ENCODE results near the gene MX2.

Gene MX2

DNA sequence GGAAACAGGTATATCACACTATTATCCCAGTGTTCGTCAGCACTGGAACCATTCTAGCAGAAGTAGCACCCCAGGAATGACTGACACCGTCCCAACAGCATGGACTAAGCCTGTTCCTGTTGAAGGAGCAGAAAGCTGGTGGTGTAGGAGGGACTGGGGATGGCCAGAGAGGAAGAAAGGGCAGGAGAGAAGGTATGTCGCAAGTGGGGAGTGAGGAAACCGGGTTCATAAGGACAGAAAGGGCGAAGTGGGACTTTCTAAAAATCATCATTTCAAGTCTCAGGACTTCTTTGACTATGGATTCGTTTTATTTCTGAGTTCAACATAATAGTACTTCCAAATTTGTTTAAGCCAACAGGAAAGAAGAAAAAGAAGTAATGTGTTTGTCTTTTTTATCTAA, 44.5 kb downstream of the MX2 start:
- Histone ChIP-seq H4K20me1 (ENCODE audit: insufficient read depth, low read length) (no peaks in the 10 kb centered on the region), H3K9ac (ENCODE audit: low read length) (no peak overlapping the region), H3K79me2 (ENCODE audit: low read length) (no peaks in the 10 kb centered on the region), H3K4me1 (ENCODE audit: low read length) (no peaks in the 10 kb centered on the region), H3K27ac (ENCODE audit: low read length) (no peak overlapping the region), H3K4me3 (ENCODE audit: low read length) (no peak overlapping the region), H3K36me3 (replicated peaks; ENCODE audit: low read depth, low read length) (peaks cover 33% of the 10 kb centered on the region), H3K27me3 (ENCODE audit: low read depth, low read length) (no peaks in the 10 kb centered on the region), H2AFZ (ENCODE audit: low read depth, low read length) (no peak overlapping the region), H3K9me3 (ENCODE audit: insufficient read depth, low read length) (no peaks in the 10 kb centered on the region), H3K4me2 (ENCODE audit: low read length) (no peak overlapping the region)
- no peak for TF ChIP-seq EZH2phosphoT487 (IDR thresholded peaks at IDR 0.05; ENCODE audit: low read depth)
- TF ChIP-seq, protein P1, sequence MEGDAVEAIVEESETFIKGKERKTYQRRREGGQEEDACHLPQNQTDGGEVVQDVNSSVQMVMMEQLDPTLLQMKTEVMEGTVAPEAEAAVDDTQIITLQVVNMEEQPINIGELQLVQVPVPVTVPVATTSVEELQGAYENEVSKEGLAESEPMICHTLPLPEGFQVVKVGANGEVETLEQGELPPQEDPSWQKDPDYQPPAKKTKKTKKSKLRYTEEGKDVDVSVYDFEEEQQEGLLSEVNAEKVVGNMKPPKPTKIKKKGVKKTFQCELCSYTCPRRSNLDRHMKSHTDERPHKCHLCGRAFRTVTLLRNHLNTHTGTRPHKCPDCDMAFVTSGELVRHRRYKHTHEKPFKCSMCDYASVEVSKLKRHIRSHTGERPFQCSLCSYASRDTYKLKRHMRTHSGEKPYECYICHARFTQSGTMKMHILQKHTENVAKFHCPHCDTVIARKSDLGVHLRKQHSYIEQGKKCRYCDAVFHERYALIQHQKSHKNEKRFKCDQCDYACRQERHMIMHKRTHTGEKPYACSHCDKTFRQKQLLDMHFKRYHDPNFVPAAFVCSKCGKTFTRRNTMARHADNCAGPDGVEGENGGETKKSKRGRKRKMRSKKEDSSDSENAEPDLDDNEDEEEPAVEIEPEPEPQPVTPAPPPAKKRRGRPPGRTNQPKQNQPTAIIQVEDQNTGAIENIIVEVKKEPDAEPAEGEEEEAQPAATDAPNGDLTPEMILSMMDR (IDR thresholded peaks at IDR 0.05; ENCODE audit: low read depth, low read length) = no peak

DNA sequence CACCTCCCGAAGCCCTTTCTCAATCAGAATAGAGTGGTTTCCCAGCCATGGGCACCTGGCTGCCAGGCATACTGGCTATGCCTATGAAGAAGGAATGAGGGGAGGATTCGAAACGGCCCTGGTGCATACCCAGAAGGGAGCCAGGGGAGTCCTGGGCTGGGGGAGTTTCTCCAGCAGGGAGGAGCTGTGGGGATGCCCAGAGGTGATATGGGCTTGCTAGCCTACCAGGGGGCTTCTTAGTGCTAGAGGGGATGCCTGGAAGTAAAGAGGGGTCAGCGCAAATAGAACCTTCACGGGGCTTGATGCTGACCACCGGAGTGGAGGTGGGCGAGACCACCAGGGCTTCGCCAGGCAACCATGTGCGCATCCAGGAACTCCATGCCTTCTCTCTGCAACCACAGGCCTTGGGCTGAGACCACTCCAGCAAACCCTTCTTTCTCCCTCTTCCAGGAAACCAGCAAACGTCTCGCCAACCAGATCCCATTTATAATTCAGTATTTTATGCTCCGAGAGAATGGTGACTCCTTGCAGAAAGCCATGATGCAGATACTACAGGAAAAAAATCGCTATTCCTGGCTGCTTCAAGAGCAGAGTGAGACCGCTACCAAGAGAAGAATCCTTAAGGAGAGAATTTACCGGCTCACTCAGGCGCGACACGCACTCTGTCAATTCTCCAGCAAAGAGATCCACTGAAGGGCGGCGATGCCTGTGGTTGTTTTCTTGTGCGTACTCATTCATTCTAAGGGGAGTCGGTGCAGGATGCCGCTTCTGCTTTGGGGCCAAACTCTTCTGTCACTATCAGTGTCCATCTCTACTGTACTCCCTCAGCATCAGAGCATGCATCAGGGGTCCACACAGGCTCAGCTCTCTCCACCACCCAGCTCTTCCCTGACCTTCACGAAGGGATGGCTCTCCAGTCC, 46.0 kb downstream of the MX2 start:
- H3K79me2 ChIP-seq (ENCODE audit: low read length) = no peaks in the 10 kb centered on the region
- no peak overlapping the region for H3K4me3 ChIP-seq (ENCODE audit: low read length)
- no peak overlapping the region for H3K4me2 ChIP-seq (ENCODE audit: low read length)
- no peak overlapping the region for H3K9ac ChIP-seq (ENCODE audit: low read length)
- H3K27ac ChIP-seq (ENCODE audit: low read length) = no peak overlapping the region
- peaks cover 30% of the 10 kb centered on the region for H3K36me3 ChIP-seq (replicated peaks; ENCODE audit: low read depth, low read length)
- no peaks in the 10 kb centered on the region for H3K4me1 ChIP-seq (ENCODE audit: low read length)
- no peaks in the 10 kb centered on the region for H3K27me3 ChIP-seq (ENCODE audit: low read depth, low read length)
- no peak overlapping the region for H2AFZ ChIP-seq (ENCODE audit: low read depth, low read length)
- TF ChIP-seq EZH2phosphoT487 (IDR thresholded peaks at IDR 0.05; ENCODE audit: low read depth) = no peak
- no peaks in the 10 kb centered on the region for H4K20me1 ChIP-seq (ENCODE audit: insufficient read depth, low read length)
- no peaks in the 10 kb centered on the region for H3K9me3 ChIP-seq (ENCODE audit: insufficient read depth, low read length)

DNA sequence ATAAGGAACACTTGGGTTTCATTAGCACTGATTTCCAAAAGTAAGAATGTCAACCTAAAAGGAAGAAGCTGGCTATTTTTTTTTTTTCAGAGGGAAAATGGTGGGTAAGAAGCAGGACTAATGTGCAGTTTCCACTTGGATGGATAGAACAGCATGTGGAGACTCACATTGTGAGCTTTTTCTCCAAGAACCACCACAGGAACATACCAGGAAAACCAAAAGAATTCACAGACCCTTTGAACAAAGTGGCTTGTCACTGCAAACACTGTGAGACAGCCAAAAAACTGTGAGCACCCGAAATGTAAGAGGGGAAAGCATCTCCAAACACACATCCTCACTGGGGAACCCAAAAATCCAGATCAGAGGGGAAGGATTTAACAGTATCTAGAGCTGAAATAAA, 48.5 kb downstream of the MX2 start:
- Histone ChIP-seq H4K20me1 (ENCODE audit: insufficient read depth, low read length) (no peaks in the 10 kb centered on the region), H3K79me2 (ENCODE audit: low read length) (no peaks in the 10 kb centered on the region), H3K27ac (ENCODE audit: low read length) (no peak overlapping the region), H3K9me3 (ENCODE audit: insufficient read depth, low read length) (no peaks in the 10 kb centered on the region), H3K36me3 (replicated peaks; ENCODE audit: low read depth, low read length) (peaks cover 21% of the 10 kb centered on the region), H3K4me2 (ENCODE audit: low read length) (no peak overlapping the region), H2AFZ (ENCODE audit: low read depth, low read length) (no peak overlapping the region), H3K9ac (ENCODE audit: low read length) (no peak overlapping the region), H3K4me3 (ENCODE audit: low read length) (no peak overlapping the region), H3K27me3 (ENCODE audit: low read depth, low read length) (no peaks in the 10 kb centered on the region), H3K4me1 (ENCODE audit: low read length) (no peaks in the 10 kb centered on the region)
- TF ChIP-seq, protein P1 (IDR thresholded peaks at IDR 0.05; ENCODE audit: low read depth, low read length) = no peak
- no peak for TF ChIP-seq EZH2phosphoT487 (IDR thresholded peaks at IDR 0.05; ENCODE audit: low read depth)

DNA sequence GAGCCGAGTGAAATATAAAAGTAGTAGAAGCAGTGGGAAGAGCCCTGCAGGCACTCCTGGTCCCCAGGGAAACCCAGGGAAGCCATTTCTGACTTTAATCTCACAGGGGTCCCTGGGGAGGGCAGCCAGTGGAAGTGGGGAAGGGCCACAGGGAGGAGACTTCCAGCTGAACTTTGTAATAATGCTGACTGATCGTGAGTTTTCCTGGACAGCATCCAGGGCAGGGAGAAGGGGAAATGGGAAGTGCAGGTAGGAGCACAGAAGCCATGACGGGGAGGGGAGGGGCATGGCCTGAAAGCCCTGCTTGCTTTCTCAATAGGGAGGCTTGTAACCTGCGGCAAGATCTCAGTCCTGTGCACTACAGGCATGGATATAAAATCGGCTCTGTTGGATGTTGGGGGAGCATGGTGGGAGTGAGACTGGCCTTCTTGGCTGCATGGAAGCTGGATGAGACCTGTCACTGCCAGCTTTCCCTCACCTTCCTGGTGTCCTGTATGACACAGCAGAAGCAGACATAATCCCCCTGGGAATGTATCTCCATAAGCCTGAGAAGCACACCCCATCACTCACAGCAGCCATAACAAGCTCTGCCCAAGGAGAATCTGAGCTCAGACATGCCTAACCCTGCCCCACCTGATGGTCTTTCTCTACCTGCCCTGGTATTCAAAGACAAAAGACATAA, 49.1 kb downstream of the MX2 start:
- no peak overlapping the region for H3K4me2 ChIP-seq (ENCODE audit: low read length)
- no peak overlapping the region for H2AFZ ChIP-seq (ENCODE audit: low read depth, low read length)
- H3K9ac ChIP-seq (ENCODE audit: low read length) = no peak overlapping the region
- H3K27ac ChIP-seq (ENCODE audit: low read length) = no peak overlapping the region
- H3K4me1 ChIP-seq (ENCODE audit: low read length) = no peaks in the 10 kb centered on the region
- H3K9me3 ChIP-seq (ENCODE audit: insufficient read depth, low read length) = no peaks in the 10 kb centered on the region
- H3K27me3 ChIP-seq (ENCODE audit: low read depth, low read length) = no peaks in the 10 kb centered on the region
- H3K4me3 ChIP-seq (ENCODE audit: low read length) = no peak overlapping the region
- H4K20me1 ChIP-seq (ENCODE audit: insufficient read depth, low read length) = no peaks in the 10 kb centered on the region
- peaks cover 20% of the 10 kb centered on the region for H3K36me3 ChIP-seq (replicated peaks; ENCODE audit: low read depth, low read length)
- TF ChIP-seq EZH2phosphoT487 (IDR thresholded peaks at IDR 0.05; ENCODE audit: low read depth) = no peak
- TF ChIP-seq, protein P1 (IDR thresholded peaks at IDR 0.05; ENCODE audit: low read depth, low read length) = no peak
- H3K79me2 ChIP-seq (ENCODE audit: low read length) = no peaks in the 10 kb centered on the region
